K562 (cell line): Measurements from ENCODE around the gene YOD1. TPM values are rescaled to one million over a fixed set of nuclear protein-coding genes. Genes with fewer than 3 reads are reported as not detected.

Experiments used
- CREM ChIP-seq: IDR thresholded peaks from 2 replicates; pipeline ENCODE4 v1.6.1; 2014; ENCODE audit warnings: antibody characterized with exemption, low read depth
- FIP1L1 ChIP-seq: fragments of 200-400 bp; formaldehyde crosslinking; IDR thresholded peaks from 2 replicates; pipeline ENCODE4 v1.6.1; 2018; ENCODE audit warnings: mild to moderate bottlenecking, low read depth, low read length; ENCODE audit not compliant: poor library complexity, severe bottlenecking
- MTF1 ChIP-seq: fragments of 250-450 bp; sonication (Bioruptor Pico); IDR thresholded peaks from 2 replicates; pipeline ENCODE4 v1.9.0; 2021; ENCODE audit warnings: moderate library complexity, mild to moderate bottlenecking, inconsistent platforms, borderline replicate concordance
- MYC ChIP-seq, 2 experiments: fragments of 250-450 bp in 1 of 2; sonication (Bioruptor Pico) in 1 of 2; IDR thresholded peaks; 2 replicates each; pipeline versions ENCODE4 v1.5.1 to v1.6.1; 2012 to 2021; ENCODE audit warnings: low read depth in 2 of 2, borderline replicate concordance in 1 of 2, improper control_type of control experiment in 1 of 2, low read length in 1 of 2, mild to moderate bottlenecking in 1 of 2, moderate library complexity in 1 of 2
- PHF21A ChIP-seq: fragments of 450-650 bp; IDR thresholded peaks from 2 replicates; pipeline ENCODE4 v1.6.1; 2017; ENCODE audit warnings: low read depth, borderline replicate concordance
- PHF8 ChIP-seq: fragments of 200-600 bp; sonication (generic); IDR thresholded peaks from 2 replicates; pipeline ENCODE4 v1.6.1; 2012; ENCODE audit warnings: mixed run types, mild to moderate bottlenecking, inconsistent platforms, low read length, moderate library complexity, borderline replicate concordance
- STAT5A ChIP-seq: IDR thresholded peaks from 2 replicates; pipeline ENCODE4 v1.6.1; 2012; ENCODE audit warnings: low read length, inconsistent platforms, borderline replicate concordance
- ZC3H11A ChIP-seq: IDR thresholded peaks from 2 replicates; pipeline ENCODE4 v1.6.1; 2012; ENCODE audit warnings: low read depth, low read length, improper control_type of control experiment
- ZC3H4 ChIP-seq: sonication (generic); formaldehyde crosslinking; IDR thresholded peaks from 2 replicates; pipeline ENCODE4 v1.9.0; 2021; ENCODE audit warnings: missing genetic modification reagents, borderline replicate concordance
- ZNF324 ChIP-seq: fragments of 250-450 bp; sonication (Bioruptor Pico); IDR thresholded peaks from 2 replicates; pipeline ENCODE4 v1.4.0; 2020; ENCODE audit warnings: mild to moderate bottlenecking
- ZNF780A ChIP-seq: fragments of 250-450 bp; sonication (Bioruptor Pico); IDR thresholded peaks from 2 replicates; pipeline ENCODE4 v1.5.0; 2021; ENCODE audit warnings: mild to moderate bottlenecking
- polyA plus RNA-seq, 8 experiments: library from polyadenylated mRNA; depleted of rRNA in 4 of 8; stranded (reverse) in 5 of 8; unstranded in 3 of 8; fragments of >200 nt; fragmentation: Nextera tagmentation in 2 of 8; fragmentation: Illumina TruSeq in 1 of 8; extraction: Ambion mirVana in 2 of 8; extraction: Trizol in 1 of 8; gene quantifications; 2 replicates each; pipeline versions ENCODE4 v1.2.1 to v1.2.3, GENCODE V29; 2011 to 2014; ENCODE audit warnings: inconsistent platforms in 1 of 8, missing spikeins in 1 of 8
- total RNA-seq, 7 experiments: library from RNA; depleted of rRNA in 6 of 7; stranded (reverse); fragments of >200 nt in 6 of 7; fragmentation: Illumina TruSeq in 2 of 7; extraction: Trizol in 2 of 7; gene quantifications; 2 replicates each; pipeline versions ENCODE4 v1.2.1 to v1.2.3, GENCODE V29; 2011 to 2021; ENCODE audit warnings: low replicate concordance in 1 of 7
- TF ChIP-seq, protein P1 (sequence below): sonication (generic); formaldehyde crosslinking; IDR thresholded peaks from 2 replicates; pipeline ENCODE4 v1.8.1; 2023; ENCODE audit warnings: mild to moderate bottlenecking, missing genetic modification reagents
- TF ChIP-seq, protein P2 (sequence below): fragments of 250-450 bp; sonication (Bioruptor Pico); IDR thresholded peaks from 2 replicates; pipeline ENCODE4 v1.8.0; 2021; ENCODE audit warnings: moderate library complexity, mild to moderate bottlenecking, inconsistent platforms
- TF ChIP-seq, protein P3 (sequence below): fragments of 250-450 bp; sonication (Bioruptor Pico); IDR thresholded peaks from 2 replicates; pipeline ENCODE4 v1.5.1; 2021; ENCODE audit warnings: mild to moderate bottlenecking
- TF ChIP-seq, protein P4 (sequence below): fragments of 450-650 bp; IDR thresholded peaks from 2 replicates; pipeline ENCODE4 v1.7.1; 2018; ENCODE audit warnings: mild to moderate bottlenecking, low read depth; ENCODE audit not compliant: partially characterized antibody
- TF ChIP-seq, protein P5 (sequence below): sonication (generic); formaldehyde crosslinking; IDR thresholded peaks from 2 replicates; pipeline ENCODE4 v1.8.1; 2023; ENCODE audit warnings: mild to moderate bottlenecking, missing genetic modification reagents
- TF ChIP-seq, protein P6 (sequence below), 2 experiments: fragments of 450-650 bp in 1 of 2; sonication (generic) in 1 of 2; formaldehyde crosslinking; conservative IDR thresholded peaks; 2 replicates each; pipeline versions ENCODE4 v1.4.0 to v1.8.1; 2020 to 2022; ENCODE audit warnings: mild to moderate bottlenecking in 1 of 2, missing genetic modification reagents in 1 of 2

YOD1 gene
- total and polyA plus RNA-seq, 9 of the 15 experiments (the other 6 are each of a cell fraction or from before 2014, with no cell fraction given) = 18.2 to 78.1 (median 46.9) TPM

DNA sequence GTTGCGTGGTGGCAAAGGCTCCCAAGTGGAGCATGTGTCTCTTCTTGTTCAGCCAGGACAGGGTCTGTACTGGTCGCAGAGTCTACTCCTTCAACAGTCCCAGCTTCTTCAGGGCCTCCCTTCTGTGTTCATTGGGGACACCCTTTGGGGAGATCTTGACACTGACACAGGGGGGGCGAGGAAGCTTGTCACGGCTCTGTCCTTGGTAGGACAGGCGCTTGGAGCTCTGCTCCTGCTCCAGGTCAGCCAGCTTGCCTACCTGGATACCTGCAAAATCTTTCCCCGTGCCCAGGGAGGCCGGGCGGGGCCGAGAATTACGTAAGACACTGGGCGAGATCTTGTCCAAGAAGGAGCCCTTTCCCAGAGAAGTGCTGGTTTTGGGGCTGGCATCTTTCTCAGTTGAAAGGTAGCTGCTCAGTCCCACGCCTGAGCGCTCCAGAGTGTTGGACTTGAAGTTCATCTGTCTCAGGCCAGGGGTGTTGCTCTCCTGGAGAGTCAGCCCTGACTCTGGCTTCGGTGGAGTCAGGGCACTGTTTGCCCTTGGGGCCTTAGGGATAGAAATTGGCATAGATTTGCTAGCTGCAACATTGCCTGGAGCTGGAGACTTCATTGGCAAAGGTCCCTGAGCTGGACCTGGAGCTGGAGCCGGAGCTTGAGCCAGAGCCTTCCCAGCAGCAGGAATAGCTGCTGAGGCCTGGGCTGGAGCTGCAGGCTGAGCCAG, 29.0 kb downstream of the YOD1 start (continued):
- TF ChIP-seq, protein P1, sequence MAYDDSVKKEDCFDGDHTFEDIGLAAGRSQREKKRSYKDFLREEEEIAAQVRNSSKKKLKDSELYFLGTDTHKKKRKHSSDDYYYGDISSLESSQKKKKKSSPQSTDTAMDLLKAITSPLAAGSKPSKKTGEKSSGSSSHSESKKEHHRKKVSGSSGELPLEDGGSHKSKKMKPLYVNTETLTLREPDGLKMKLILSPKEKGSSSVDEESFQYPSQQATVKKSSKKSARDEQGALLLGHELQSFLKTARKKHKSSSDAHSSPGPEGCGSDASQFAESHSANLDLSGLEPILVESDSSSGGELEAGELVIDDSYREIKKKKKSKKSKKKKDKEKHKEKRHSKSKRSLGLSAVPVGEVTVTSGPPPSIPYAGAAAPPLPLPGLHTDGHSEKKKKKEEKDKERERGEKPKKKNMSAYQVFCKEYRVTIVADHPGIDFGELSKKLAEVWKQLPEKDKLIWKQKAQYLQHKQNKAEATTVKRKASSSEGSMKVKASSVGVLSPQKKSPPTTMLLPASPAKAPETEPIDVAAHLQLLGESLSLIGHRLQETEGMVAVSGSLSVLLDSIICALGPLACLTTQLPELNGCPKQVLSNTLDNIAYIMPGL (CRISPR knock-in tag) = no peak
- TF ChIP-seq ZC3H4 (CRISPR knock-in tag) (no peak), ZNF780A (CRISPR knock-in tag) (no peak), ZC3H11A (no peak), CREM (no peak), PHF8 (no peak), PHF21A (no peak), MTF1 (CRISPR knock-in tag) (no peak), MYC (IDR thresholded peaks at IDR 0.05; ENCODE audit: low read depth, low read length) (no peak), MYC (CRISPR knock-in tag; IDR thresholded peaks at IDR 0.05; ENCODE audit: borderline replicate concordance, low read depth) (no peak), ZNF324 (CRISPR knock-in tag) (peak; percentile 18; the same call in 1 of the 2 replicates), FIP1L1 (no peak), STAT5A (no peak)
- TF ChIP-seq, protein P2, sequence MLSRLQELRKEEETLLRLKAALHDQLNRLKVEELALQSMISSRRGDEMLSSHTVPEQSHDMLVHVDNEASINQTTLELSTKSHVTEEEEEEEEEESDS (CRISPR knock-in tag) = no peak
- TF ChIP-seq, protein P3, sequence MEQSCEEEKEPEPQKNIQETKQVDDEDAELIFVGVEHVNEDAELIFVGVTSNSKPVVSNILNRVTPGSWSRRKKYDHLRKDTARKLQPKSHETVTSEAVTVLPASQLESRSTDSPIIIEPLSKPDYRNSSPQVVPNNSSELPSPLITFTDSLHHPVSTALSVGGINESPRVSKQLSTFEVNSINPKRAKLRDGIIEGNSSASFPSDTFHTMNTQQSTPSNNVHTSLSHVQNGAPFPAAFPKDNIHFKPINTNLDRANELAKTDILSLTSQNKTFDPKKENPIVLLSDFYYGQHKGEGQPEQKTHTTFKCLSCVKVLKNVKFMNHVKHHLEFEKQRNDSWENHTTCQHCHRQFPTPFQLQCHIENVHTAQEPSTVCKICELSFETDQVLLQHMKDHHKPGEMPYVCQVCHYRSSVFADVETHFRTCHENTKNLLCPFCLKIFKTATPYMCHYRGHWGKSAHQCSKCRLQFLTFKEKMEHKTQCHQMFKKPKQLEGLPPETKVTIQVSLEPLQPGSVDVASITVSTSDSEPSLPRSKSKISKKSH = no peak
- TF ChIP-seq, protein P4, sequence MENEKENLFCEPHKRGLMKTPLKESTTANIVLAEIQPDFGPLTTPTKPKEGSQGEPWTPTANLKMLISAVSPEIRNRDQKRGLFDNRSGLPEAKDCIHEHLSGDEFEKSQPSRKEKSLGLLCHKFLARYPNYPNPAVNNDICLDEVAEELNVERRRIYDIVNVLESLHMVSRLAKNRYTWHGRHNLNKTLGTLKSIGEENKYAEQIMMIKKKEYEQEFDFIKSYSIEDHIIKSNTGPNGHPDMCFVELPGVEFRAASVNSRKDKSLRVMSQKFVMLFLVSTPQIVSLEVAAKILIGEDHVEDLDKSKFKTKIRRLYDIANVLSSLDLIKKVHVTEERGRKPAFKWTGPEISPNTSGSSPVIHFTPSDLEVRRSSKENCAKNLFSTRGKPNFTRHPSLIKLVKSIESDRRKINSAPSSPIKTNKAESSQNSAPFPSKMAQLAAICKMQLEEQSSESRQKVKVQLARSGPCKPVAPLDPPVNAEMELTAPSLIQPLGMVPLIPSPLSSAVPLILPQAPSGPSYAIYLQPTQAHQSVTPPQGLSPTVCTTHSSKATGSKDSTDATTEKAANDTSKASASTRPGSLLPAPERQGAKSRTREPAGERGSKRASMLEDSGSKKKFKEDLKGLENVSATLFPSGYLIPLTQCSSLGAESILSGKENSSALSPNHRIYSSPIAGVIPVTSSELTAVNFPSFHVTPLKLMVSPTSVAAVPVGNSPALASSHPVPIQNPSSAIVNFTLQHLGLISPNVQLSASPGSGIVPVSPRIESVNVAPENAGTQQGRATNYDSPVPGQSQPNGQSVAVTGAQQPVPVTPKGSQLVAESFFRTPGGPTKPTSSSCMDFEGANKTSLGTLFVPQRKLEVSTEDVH = no peak
- TF ChIP-seq, protein P5, sequence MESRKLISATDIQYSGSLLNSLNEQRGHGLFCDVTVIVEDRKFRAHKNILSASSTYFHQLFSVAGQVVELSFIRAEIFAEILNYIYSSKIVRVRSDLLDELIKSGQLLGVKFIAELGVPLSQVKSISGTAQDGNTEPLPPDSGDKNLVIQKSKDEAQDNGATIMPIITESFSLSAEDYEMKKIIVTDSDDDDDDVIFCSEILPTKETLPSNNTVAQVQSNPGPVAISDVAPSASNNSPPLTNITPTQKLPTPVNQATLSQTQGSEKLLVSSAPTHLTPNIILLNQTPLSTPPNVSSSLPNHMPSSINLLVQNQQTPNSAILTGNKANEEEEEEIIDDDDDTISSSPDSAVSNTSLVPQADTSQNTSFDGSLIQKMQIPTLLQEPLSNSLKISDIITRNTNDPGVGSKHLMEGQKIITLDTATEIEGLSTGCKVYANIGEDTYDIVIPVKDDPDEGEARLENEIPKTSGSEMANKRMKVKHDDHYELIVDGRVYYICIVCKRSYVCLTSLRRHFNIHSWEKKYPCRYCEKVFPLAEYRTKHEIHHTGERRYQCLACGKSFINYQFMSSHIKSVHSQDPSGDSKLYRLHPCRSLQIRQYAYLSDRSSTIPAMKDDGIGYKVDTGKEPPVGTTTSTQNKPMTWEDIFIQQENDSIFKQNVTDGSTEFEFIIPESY (CRISPR knock-in tag) = no peak
- TF ChIP-seq, protein P6, sequence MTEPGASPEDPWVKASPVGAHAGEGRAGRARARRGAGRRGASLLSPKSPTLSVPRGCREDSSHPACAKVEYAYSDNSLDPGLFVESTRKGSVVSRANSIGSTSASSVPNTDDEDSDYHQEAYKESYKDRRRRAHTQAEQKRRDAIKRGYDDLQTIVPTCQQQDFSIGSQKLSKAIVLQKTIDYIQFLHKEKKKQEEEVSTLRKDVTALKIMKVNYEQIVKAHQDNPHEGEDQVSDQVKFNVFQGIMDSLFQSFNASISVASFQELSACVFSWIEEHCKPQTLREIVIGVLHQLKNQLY (CRISPR knock-in tag; conservative IDR thresholded peaks at IDR 0.05) = peak in 1 of 2 experiments; percentile 55; a peak in 1 of 4 replicates
